Spleen (tissue), 13 donors: ENCODE results near the gene LMNB1. TPM values are rescaled to one million over a fixed set of nuclear protein-coding genes. Genes with fewer than 3 reads are reported as not detected.
"Not testable (repeated sequence)": the region's sequence is repeated elsewhere in the genome, so short reads cannot be mapped to it uniquely, and the experiment has no call there.

Experiments used
- DNase-seq: peaks from one replicate; pipeline ENCODE4 v3.0.0-alpha.2; 2020
- H3K27ac ChIP-seq, 8 donors: fragments of 200-600 bp; sonication (generic) in 7 of 8; 1 replicate in 4 of 8; 2 replicates in 4 of 8; pipeline versions ENCODE4 v1.5.0 to v1.8.0; 2016 to 2021; ENCODE audit warnings: inconsistent platforms in 4 of 8, mild to moderate bottlenecking in 4 of 8, moderate library complexity in 1 of 8
- H3K27me3 ChIP-seq, 7 donors: fragments of 200-600 bp; sonication (generic) in 6 of 7; replicated peaks in 1 of 7; 1 replicate in 4 of 7; 2 replicates in 3 of 7; pipeline versions ENCODE4 v1.5.0 to v1.8.0; 2016 to 2021; ENCODE audit warnings: inconsistent platforms in 3 of 7, mild to moderate bottlenecking in 1 of 7
- H3K36me3 ChIP-seq, 6 donors: fragments of 200-600 bp; sonication (generic) in 5 of 6; 1 replicate in 4 of 6; 2 replicates in 2 of 6; pipeline versions ENCODE4 v1.5.0 to v1.8.0; 2016 to 2021; ENCODE audit warnings: inconsistent platforms in 2 of 6
- H3K4me1 ChIP-seq, 6 donors: fragments of 200-600 bp; sonication (generic) in 5 of 6; 1 replicate in 3 of 6; 2 replicates in 3 of 6; pipeline versions ENCODE4 v1.5.0 to v1.8.0; 2016 to 2021; ENCODE audit warnings: inconsistent platforms in 3 of 6
- H3K4me3 ChIP-seq, 8 donors: fragments of 200-600 bp; sonication (generic) in 7 of 8; 1 replicate in 4 of 8; 2 replicates in 4 of 8; pipeline versions ENCODE4 v1.5.0 to v1.8.0; 2016 to 2021; ENCODE audit warnings: inconsistent platforms in 4 of 8, mild to moderate bottlenecking in 4 of 8, moderate library complexity in 2 of 8
- H3K9me3 ChIP-seq, 8 donors: fragments of 200-600 bp; sonication (generic) in 7 of 8; 1 replicate in 4 of 8; 2 replicates in 4 of 8; pipeline versions ENCODE4 v1.5.0 to v1.8.0; 2016 to 2021; ENCODE audit warnings: inconsistent platforms in 4 of 8
- CTCF ChIP-seq, 11 experiments: fragments of 200-600 bp in 7 of 11; fragments of 450-650 bp in 4 of 11; sonication (generic) in 4 of 11; IDR thresholded peaks in 8 of 11; conservative IDR thresholded peaks in 3 of 11; 1 replicate in 7 of 11; 2 replicates in 4 of 11; pipeline versions ENCODE4 v1.4.0 to v1.8.0; 2016 to 2021; ENCODE audit warnings: antibody characterized with exemption in 11 of 11, inconsistent platforms in 4 of 11, mild to moderate bottlenecking in 1 of 11
- POLR2A ChIP-seq, 3 donors: fragments of 450-650 bp; IDR thresholded peaks; one replicate each; pipeline ENCODE4 v1.5.1; 2017; ENCODE audit warnings: antibody characterized with exemption in 3 of 3, mild to moderate bottlenecking in 1 of 3
- POLR2AphosphoS5 ChIP-seq, 3 donors: sonication (generic); formaldehyde crosslinking; IDR thresholded peaks; one replicate each; pipeline ENCODE4 v1.5.1; 2017; ENCODE audit warnings: antibody characterized with exemption in 3 of 3
- WGBS, 5 donors: extraction: QIAGEN DNeasy Blood & Tissue Kit in 3 of 5; methylation state at CpG; one replicate each; pipeline versions ENCODE4 v1.1.5 to v1.1.7; 2013 to 2018; 5-methylcytosine and 5-hydroxymethylcytosine counted together
- intact Hi-C: fragments of 100-400 bp; cut with DNase I; formaldehyde crosslinking; loops from one replicate; pipeline ENCODE4 v1.15.0; 2023; ENCODE audit warnings: low total_unique reads
- long read RNA-seq, 2 donors: transcript quantifications; one replicate each; lab custom pipeline, GENCODE V29; 2026
- polyA plus RNA-seq, 3 donors: library from polyadenylated mRNA; stranded (reverse); fragments of 200-250 nt; gene quantifications; one replicate each; pipeline ENCODE4 v1.2.1, GENCODE V29; 2013
- total RNA-seq, 7 donors: library from RNA; depleted of rRNA in 3 of 7; stranded (reverse); fragments of >200 nt in 3 of 7; fragmentation: NEBNext Ultra II Directional in 4 of 7; extraction: Animal tissue kit (Norgen Biotek cat#: 25700) in 4 of 7; gene quantifications; one replicate each; pipeline versions ENCODE4 v1.1.0 to v1.2.1, GENCODE V29; 2016 to 2021
- donor health status: healthy with polysubstance abuse.
- donor health status: DM: no; HTN: no; CAD: no; lungs with moderate emphysema.
- donor health status: DM: no; HTN: no; CAD: no.
- donor health status: Bipolar disorder and iron deficiency.
- donor health status: healthy.
- donor health status: DM: no; HTN: no; CAD: no.
- donor health status: DM: yes; HTN: yes; CAD: no.

Gene LMNB1
- 10 to 100 TPM; 24.0 to 68.8 (median 38.5) TPM for total RNA-seq
- 10 to 100 TPM in 2 of 3 donors, 1 to 10 TPM in 1; 7.5 to 19.7 (median 15.8) TPM for polyA plus RNA-seq
- long read RNA-seq, donor 1, transcript LMNB1-201 (11 exons, 2,878 nt): major isoform, 9 of 33 reads
- long read RNA-seq, donor 1, partial matches to known transcripts: 21 of 33 reads
- long read RNA-seq, donor 1, other reads (novel, unspliced or antisense): 0 of 33 reads
- long read RNA-seq, donor 2, transcript LMNB1-201 (11 exons, 2,878 nt): major isoform, 8 of 8 reads
- long read RNA-seq, donor 2, partial matches to known transcripts: 0 of 8 reads
- long read RNA-seq, donor 2, other reads (novel, unspliced or antisense): 0 of 8 reads

GRCh38 chr5:126776499-126777256, at the start of gene LMNB1:
Gene LMNB1, plus strand, starts transcription at chr5:126777136. Its CDS starts 373 bp downstream, at chr5:126777509.
- Histone ChIP-seq H3K27me3 (no peaks in the 10 kb centered on the region), H3K4me1 (peaks cover 12 to 41% (median 36%) of the 10 kb centered on the region in 6 donors), H3K27ac (peak within 1 kb of the TSS; percentile 91 to 99 (median 96)), H3K9me3 (no peaks in the 10 kb centered on the region), H3K36me3 (no peaks in the 10 kb centered on the region), H3K4me3 (peak within 1 kb of the TSS; percentile 80 to 96 (median 90))
- intact Hi-C loops: no loop called here
- peak; percentile 98 for DNase-seq
- 0 to 1% (median 0%) methylated on average over 19 to 74 of the region's 74 CpGs for WGBS, 5 donors
- peak in 6 of 11 experiments; percentile 1 to 51 (median 27) for TF ChIP-seq CTCF (IDR thresholded peaks at IDR 0.05 in 8 of 11, conservative IDR thresholded peaks at IDR 0.05 in 3 of 11)
- TF ChIP-seq POLR2AphosphoS5 (IDR thresholded peaks at IDR 0.05): peak; percentile 78 to 86 (median 79)
- TF ChIP-seq POLR2A (IDR thresholded peaks at IDR 0.05): no peak

GRCh38 chr5:126732716-126733115, 44.2 kb upstream of the LMNB1 start:
- no peaks in the 10 kb centered on the region for H3K9me3 ChIP-seq
- TF ChIP-seq POLR2A (IDR thresholded peaks at IDR 0.05): no peak
- no peak for TF ChIP-seq CTCF (IDR thresholded peaks at IDR 0.05 in 8 of 11, conservative IDR thresholded peaks at IDR 0.05 in 3 of 11)
- TF ChIP-seq POLR2AphosphoS5 (IDR thresholded peaks at IDR 0.05): no peak
- intact Hi-C loops: no loop called here
- no peak overlapping the region for H3K4me3 ChIP-seq
- no peaks in the 10 kb centered on the region for H3K36me3 ChIP-seq
- peaks cover 0 to 4% (median 0%) of the 10 kb centered on the region in 6 donors for H3K4me1 ChIP-seq
- H3K27me3 ChIP-seq: no peaks in the 10 kb centered on the region
- no peak for DNase-seq
- 41 to 65% (median 55%) methylated on average over 2 of the region's 2 CpGs for WGBS, 5 donors
- no peak overlapping the region for H3K27ac ChIP-seq

- H3K9me3 ChIP-seq, H3K4me1 ChIP-seq, H3K27me3 ChIP-seq, intact Hi-C loops, DNase-seq, H3K27ac ChIP-seq, H3K36me3 ChIP-seq, H3K4me3 ChIP-seq: not testable (repeated sequence)
- WGBS, 5 donors: 94 to 98% (median 95%) methylated on average over 18 of the region's 18 CpGs
Observed at GRCh38 chr5:126734573-126734972, 42.4 kb upstream of the LMNB1 start.

- H3K27ac ChIP-seq: no peak overlapping the region
- intact Hi-C loops: no loop called here
- no peak for DNase-seq
- WGBS, 5 donors: 72 to 90% (median 86%) methylated on average over 3 of the region's 3 CpGs
- TF ChIP-seq CTCF (IDR thresholded peaks at IDR 0.05 in 8 of 11, conservative IDR thresholded peaks at IDR 0.05 in 3 of 11) (no peak), POLR2A (IDR thresholded peaks at IDR 0.05) (no peak), POLR2AphosphoS5 (IDR thresholded peaks at IDR 0.05) (no peak)
- no peak overlapping the region for H3K4me3 ChIP-seq
- H3K27me3 ChIP-seq: no peaks in the 10 kb centered on the region
- no peaks in the 10 kb centered on the region for H3K36me3 ChIP-seq
- no peaks in the 10 kb centered on the region for H3K4me1 ChIP-seq
- H3K9me3 ChIP-seq: no peaks in the 10 kb centered on the region
Observed at GRCh38 chr5:126736141-126736540, 40.8 kb upstream of the LMNB1 start.
